Measurements from ENCODE around the gene ATP6V1G1. TPM values are rescaled to one million over a fixed set of nuclear protein-coding genes. Genes with fewer than 3 reads are reported as not detected.
A peak's percentile ranks its signal among the peaks of the same experiment; 100 is the strongest.

Gene ATP6V1G1
- total and polyA plus RNA-seq, 7 experiments from 2014 or later: 86.2 to 372 (median 133) TPM

DNA sequence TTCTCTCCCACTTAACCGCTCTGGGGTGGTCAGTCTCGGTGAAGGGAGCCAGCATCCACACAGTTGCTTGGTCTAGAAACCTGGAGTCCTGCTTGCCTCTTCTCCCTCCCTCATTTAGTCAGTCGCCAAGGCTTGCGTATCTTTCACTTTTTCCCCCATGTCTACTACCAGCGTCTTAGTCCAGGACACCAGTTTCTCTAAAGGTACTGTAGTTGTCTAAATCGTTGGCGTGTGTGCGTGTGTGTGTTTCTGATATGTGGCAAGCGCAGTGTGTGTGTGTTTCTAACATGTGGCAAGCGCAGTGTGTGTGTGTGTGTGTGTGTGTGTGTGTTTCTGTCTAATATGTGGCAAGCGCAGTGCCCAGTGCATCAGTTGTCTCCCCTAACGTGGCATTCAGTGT lies 641 bp downstream of the ATP6V1G1 start:
- peak in 2 of 9 donors; percentile 18 to 28 for DNase-seq
- intact Hi-C loops (cut with micrococcal nuclease): loop anchor here (5.0 to 10.0 kb wide), 4 partner anchors 317 to 1211 kb away; partner anchors contain the start of genes TNFSF8 (in 2 of the 2) and HDHD3 (in 1 of the 2)

DNA sequence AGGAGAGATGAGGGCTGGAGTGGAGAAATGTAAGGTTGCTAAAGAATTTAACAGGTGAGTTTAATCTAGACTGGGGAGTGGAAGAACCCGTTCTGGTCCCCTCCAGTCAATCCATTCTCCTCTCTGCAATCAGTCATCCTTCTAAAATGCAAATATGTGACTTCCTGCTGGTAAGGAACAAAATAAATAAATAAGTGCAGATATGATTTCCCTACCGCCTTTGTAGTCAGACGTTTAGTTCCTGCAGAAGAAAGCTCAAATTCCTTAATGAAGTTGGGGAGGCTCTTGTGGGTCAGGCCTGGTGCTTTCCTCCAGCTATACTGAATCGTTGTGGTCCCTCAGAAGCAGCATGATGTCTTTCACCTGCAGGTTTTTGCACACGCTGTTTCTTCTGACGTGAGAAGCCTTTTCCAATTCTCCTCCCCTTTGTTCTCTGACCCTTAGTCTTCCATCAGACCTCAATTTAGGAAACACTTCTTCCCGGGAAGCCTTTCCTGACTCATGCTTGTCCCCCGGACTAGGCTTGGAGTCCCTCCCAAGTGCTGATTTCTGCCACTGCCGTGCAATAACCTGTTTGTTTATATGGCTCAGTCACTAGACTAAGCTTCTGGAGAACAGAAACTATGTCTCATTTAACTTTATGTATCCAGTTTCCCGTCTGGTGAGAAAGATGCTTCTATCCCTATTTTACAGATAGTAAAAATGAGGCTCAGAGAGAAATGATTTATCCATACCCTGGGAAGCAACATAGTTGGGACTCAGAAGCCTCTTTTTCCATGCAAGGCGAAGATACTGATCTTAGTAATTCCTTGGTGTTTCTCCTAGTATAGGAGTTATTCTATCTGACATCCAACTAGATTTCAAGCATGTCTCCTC lies 1.3 kb downstream of the ATP6V1G1 start:
- peaks cover 50 to 66% (median 61%) of the 10 kb centered on the region in 7 donors for H3K4me1 Mint-ChIP-seq
- peaks cover 0 to 14% (median 11%) of the 10 kb centered on the region in 3 experiments for H3K36me3 ChIP-seq (ENCODE audit: control insufficient read depth in 2 of 3, insufficient read depth in 3 of 3, low read length in 3 of 3)
- DNase-seq (no peak), ATAC-seq (no peak)
- peak overlapping the region; percentile 95 to 99 (median 98) for H3K4me3 Mint-ChIP-seq
- no peaks in the 10 kb centered on the region for H3K27me3 ChIP-seq (ENCODE audit: control insufficient read depth in 2 of 2, insufficient read depth in 2 of 2, low read length in 2 of 2)
- peaks cover 0 to 6% (median 0%) of the 10 kb centered on the region in 5 donors for H3K27me3 Mint-ChIP-seq
- H3K27ac Mint-ChIP-seq: peak overlapping the region; percentile 91 to 100 (median 99)
- H3K36me3 Mint-ChIP-seq: peaks cover 4 to 38% (median 20%) of the 10 kb centered on the region in 5 donors
- intact Hi-C loops (cut with micrococcal nuclease): loop anchor here (5.0 to 10.0 kb wide), 4 partner anchors 316 to 1212 kb away; partner anchors contain the start of genes TNFSF8 (in 2 of the 2) and HDHD3 (in 1 of the 2)
- CTCF ChIA-PET: interaction anchor here (1.1 to 2.5 kb wide), 2 partner anchors 64 to 187 kb away, joined by 3 to 14 read pairs; no protein-coding TSS in a partner anchor
- no peaks in the 10 kb centered on the region for H3K9me3 ChIP-seq (ENCODE audit: control insufficient read depth in 2 of 3, low read length in 3 of 3)
- POLR2A ChIA-PET: interaction anchor here (0.9 to 11.8 kb wide), 9 partner anchors 7 to 202 kb away, joined by 3 to 329 read pairs (median 6); partner anchors contain the start of genes AKNA and TMEM268
- H3K4me1 ChIP-seq (ENCODE audit: control insufficient read depth in 2 of 2, insufficient read depth in 2 of 2, low read length in 2 of 2): peaks cover 45 to 46% of the 10 kb centered on the region in 2 donors
- H3K9me3 Mint-ChIP-seq: peaks cover 0 to 4% (median 0%) of the 10 kb centered on the region in 11 donors
- H3K27ac ChIP-seq (ENCODE audit: low read depth, low read length): peak overlapping the region; percentile 99
- peak overlapping the region; percentile 94 for H3K4me3 ChIP-seq (ENCODE audit: low read length)

More for the DNA sequence above, 641 bp downstream of the ATP6V1G1 start:
- H3K4me1 Mint-ChIP-seq: peaks cover 47 to 59% (median 55%) of the 10 kb centered on the region in 7 donors
- peaks cover 40 to 41% of the 10 kb centered on the region in 2 donors for H3K4me1 ChIP-seq (ENCODE audit: control insufficient read depth in 2 of 2, insufficient read depth in 2 of 2, low read length in 2 of 2)
- H3K36me3 Mint-ChIP-seq: peaks cover 4 to 33% (median 13%) of the 10 kb centered on the region in 5 donors
- peaks cover 0 to 4% (median 0%) of the 10 kb centered on the region in 11 donors for H3K9me3 Mint-ChIP-seq
- no peaks in the 10 kb centered on the region for H3K27me3 ChIP-seq (ENCODE audit: control insufficient read depth in 2 of 2, insufficient read depth in 2 of 2, low read length in 2 of 2)
- ChIA-PET POLR2A (interaction anchor here (0.7 to 11.8 kb wide), 15 partner anchors 8 to 342 kb away, joined by 3 to 329 read pairs (median 5); partner anchors contain the start of genes AKNA, TMEM268, TNFSF8 and WHRN), CTCF (interaction anchor here (0.6 to 2.5 kb wide), 6 partner anchors 25 to 341 kb away, joined by 3 to 14 read pairs (median 5); no protein-coding TSS in a partner anchor)
- H3K27ac Mint-ChIP-seq: peak overlapping the region; percentile 91 to 100 (median 99)
- ATAC-seq: no peak
- peaks cover 0 to 8% (median 6%) of the 10 kb centered on the region in 3 experiments for H3K36me3 ChIP-seq (ENCODE audit: control insufficient read depth in 2 of 3, insufficient read depth in 3 of 3, low read length in 3 of 3)
- H3K27me3 Mint-ChIP-seq: peaks cover 0 to 6% (median 0%) of the 10 kb centered on the region in 5 donors
- H3K4me3 Mint-ChIP-seq: peak overlapping the region; percentile 95 to 99 (median 98)
- peak overlapping the region; percentile 99 for H3K27ac ChIP-seq (ENCODE audit: low read depth, low read length)
- H3K9me3 ChIP-seq (ENCODE audit: control insufficient read depth in 2 of 3, low read length in 3 of 3): no peaks in the 10 kb centered on the region
- H3K4me3 ChIP-seq (ENCODE audit: low read length): peak overlapping the region; percentile 94

DNA sequence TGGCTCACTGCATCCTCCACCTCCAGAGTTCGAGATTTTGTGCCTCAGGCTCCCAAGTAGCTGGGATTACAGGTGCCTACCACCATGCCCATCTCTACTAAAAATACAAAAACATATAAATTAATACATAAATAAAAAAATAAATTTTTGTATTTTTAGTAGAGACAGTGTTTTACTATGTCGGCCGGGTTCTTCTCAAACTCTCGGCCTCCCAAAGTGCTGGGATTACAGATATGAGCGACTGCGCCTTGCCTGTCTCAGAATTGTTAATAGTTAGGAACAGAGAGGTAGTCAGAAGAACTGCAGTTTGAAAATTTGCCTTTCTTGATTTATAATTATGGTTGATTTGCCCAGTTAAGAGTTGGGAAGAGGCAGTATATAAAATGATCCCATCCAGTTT lies 2.8 kb downstream of the ATP6V1G1 start:
- peak overlapping the region; percentile 99 for H3K27ac ChIP-seq (ENCODE audit: low read depth, low read length)
- intact Hi-C loops (cut with micrococcal nuclease): loop anchor here (5.0 kb wide), 2 partner anchors 37 to 103 kb away; no protein-coding TSS in a partner anchor
- ChIA-PET CTCF (no interaction called here), POLR2A (interaction anchor here (1.0 to 11.8 kb wide), 3 partner anchors 22 to 190 kb away, joined by 5 to 329 read pairs (median 71); partner anchors contain the start of gene TMEM268)
- H3K36me3 ChIP-seq (ENCODE audit: control insufficient read depth in 2 of 3, insufficient read depth in 3 of 3, low read length in 3 of 3): peaks cover 6 to 25% (median 16%) of the 10 kb centered on the region in 3 experiments
- H3K9me3 ChIP-seq (ENCODE audit: control insufficient read depth in 2 of 3, low read length in 3 of 3): no peaks in the 10 kb centered on the region
- Mint-ChIP-seq H3K27me3 (peaks cover 0 to 3% (median 0%) of the 10 kb centered on the region in 5 donors), H3K36me3 (peaks cover 4 to 48% (median 31%) of the 10 kb centered on the region in 5 donors), H3K27ac (peak overlapping the region; percentile 49 to 100 (median 85)), H3K4me1 (peaks cover 55 to 79% (median 64%) of the 10 kb centered on the region in 7 donors), H3K9me3 (peaks cover 0 to 4% (median 0%) of the 10 kb centered on the region in 11 donors), H3K4me3 (peak overlapping the region; percentile 22 to 98 (median 80))
- H3K4me1 ChIP-seq (ENCODE audit: control insufficient read depth in 2 of 2, insufficient read depth in 2 of 2, low read length in 2 of 2): peaks cover 45 to 46% of the 10 kb centered on the region in 2 donors
- DNase-seq (no peak), ATAC-seq (no peak)
- no peak overlapping the region for H3K4me3 ChIP-seq (ENCODE audit: low read length)
- no peaks in the 10 kb centered on the region for H3K27me3 ChIP-seq (ENCODE audit: control insufficient read depth in 2 of 2, insufficient read depth in 2 of 2, low read length in 2 of 2)

DNA sequence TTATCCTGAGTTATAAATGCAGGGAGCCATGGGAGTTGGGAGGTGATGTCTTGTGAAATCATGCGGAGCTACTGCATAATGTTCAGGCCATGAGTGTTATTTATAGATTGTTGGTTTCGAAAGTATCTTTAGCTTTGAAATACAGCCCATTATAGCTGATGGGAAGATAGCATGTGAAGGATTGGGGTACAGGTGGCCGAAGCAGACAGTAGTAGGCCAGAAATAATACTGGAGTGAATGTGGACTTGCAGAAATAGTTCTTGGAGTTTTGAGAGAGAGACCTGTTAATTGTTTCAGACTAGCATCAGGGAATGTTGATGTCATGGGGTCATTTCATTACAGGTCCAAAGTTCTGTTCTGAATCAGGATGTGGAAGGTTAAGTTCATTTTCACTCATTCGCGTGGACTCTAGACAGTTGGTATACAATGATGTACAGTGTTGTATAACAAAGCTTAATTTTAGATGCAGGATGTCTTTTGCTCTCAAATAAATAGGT lies 3.8 kb downstream of the ATP6V1G1 start:
- H3K27ac ChIP-seq (ENCODE audit: low read depth, low read length): peak overlapping the region; percentile 70
- POLR2A ChIA-PET: interaction anchor here (0.6 to 11.8 kb wide), 14 partner anchors 8 to 1182 kb away, joined by 3 to 329 read pairs (median 5); partner anchors contain the start of genes AKNA, TMEM268 and WHRN
- intact Hi-C loops (cut with micrococcal nuclease): loop anchor here (5.0 kb wide), 2 partner anchors 36 to 104 kb away; no protein-coding TSS in a partner anchor
- Mint-ChIP-seq H3K9me3 (peaks cover 0 to 4% (median 0%) of the 10 kb centered on the region in 11 donors), H3K27ac (peak overlapping the region; percentile 49 to 100 (median 89)), H3K27me3 (peaks cover 0 to 3% (median 0%) of the 10 kb centered on the region in 5 donors), H3K36me3 (peaks cover 8 to 53% (median 39%) of the 10 kb centered on the region in 5 donors), H3K4me1 (peaks cover 59 to 89% (median 71%) of the 10 kb centered on the region in 7 donors), H3K4me3 (peak overlapping the region; percentile 79 to 98 (median 81))
- peak overlapping the region; percentile 25 for H3K4me3 ChIP-seq (ENCODE audit: low read length)
- no peaks in the 10 kb centered on the region for H3K9me3 ChIP-seq (ENCODE audit: control insufficient read depth in 2 of 3, low read length in 3 of 3)
- no peak for DNase-seq
- peaks cover 6 to 36% (median 18%) of the 10 kb centered on the region in 3 experiments for H3K36me3 ChIP-seq (ENCODE audit: control insufficient read depth in 2 of 3, insufficient read depth in 3 of 3, low read length in 3 of 3)
- no peak for ATAC-seq
- H3K4me1 ChIP-seq (ENCODE audit: control insufficient read depth in 2 of 2, insufficient read depth in 2 of 2, low read length in 2 of 2): peaks cover 46% of the 10 kb centered on the region in 2 donors
- CTCF ChIA-PET: interaction anchor here (0.6 to 3.3 kb wide), 9 partner anchors 9 to 226 kb away, joined by 3 to 97 read pairs (median 10); no protein-coding TSS in a partner anchor
- no peaks in the 10 kb centered on the region for H3K27me3 ChIP-seq (ENCODE audit: control insufficient read depth in 2 of 2, insufficient read depth in 2 of 2, low read length in 2 of 2)

DNA sequence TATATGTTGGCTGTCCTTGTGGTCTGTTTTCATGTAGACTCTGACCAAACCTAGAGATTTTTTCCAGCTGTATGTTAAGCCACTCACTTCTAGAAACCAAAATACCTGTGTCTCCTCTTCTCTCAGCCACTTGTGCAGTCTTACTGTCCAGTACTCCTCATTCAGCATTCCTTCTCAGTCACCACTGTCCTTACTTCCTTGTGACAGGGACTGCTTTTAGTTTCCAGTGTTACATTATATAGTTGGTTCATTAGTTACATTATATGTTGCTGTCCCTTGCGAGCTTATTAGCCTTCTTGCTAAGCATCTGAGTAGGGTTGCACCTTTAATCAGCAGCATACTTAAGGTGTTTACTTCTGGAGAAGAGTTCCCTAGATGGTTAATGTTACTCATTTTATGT lies 4.3 kb downstream of the ATP6V1G1 start:
- Mint-ChIP-seq H3K36me3 (peaks cover 8 to 57% (median 44%) of the 10 kb centered on the region in 5 donors), H3K27ac (peak overlapping the region; percentile 49 to 100 (median 89)), H3K9me3 (peaks cover 0 to 4% (median 0%) of the 10 kb centered on the region in 11 donors), H3K27me3 (peaks cover 0 to 3% (median 0%) of the 10 kb centered on the region in 5 donors), H3K4me3 (peak overlapping the region; percentile 79 to 98 (median 81)), H3K4me1 (peaks cover 63 to 93% (median 75%) of the 10 kb centered on the region in 7 donors)
- H3K36me3 ChIP-seq (ENCODE audit: control insufficient read depth in 2 of 3, insufficient read depth in 3 of 3, low read length in 3 of 3): peaks cover 6 to 40% (median 18%) of the 10 kb centered on the region in 3 experiments
- peaks cover 45 to 51% of the 10 kb centered on the region in 2 donors for H3K4me1 ChIP-seq (ENCODE audit: control insufficient read depth in 2 of 2, insufficient read depth in 2 of 2, low read length in 2 of 2)
- no peaks in the 10 kb centered on the region for H3K9me3 ChIP-seq (ENCODE audit: control insufficient read depth in 2 of 3, low read length in 3 of 3)
- H3K27me3 ChIP-seq (ENCODE audit: control insufficient read depth in 2 of 2, insufficient read depth in 2 of 2, low read length in 2 of 2): no peaks in the 10 kb centered on the region
- CTCF ChIA-PET: interaction anchor here (0.6 to 3.3 kb wide), 23 partner anchors 9 to 227 kb away, joined by 3 to 97 read pairs (median 7); partner anchors contain the start of genes TEX53 and TMEM268
- ATAC-seq: no peak
- H3K27ac ChIP-seq (ENCODE audit: low read depth, low read length): peak overlapping the region; percentile 70
- no peak for DNase-seq
- POLR2A ChIA-PET: interaction anchor here (0.6 to 11.8 kb wide), 17 partner anchors 9 to 1182 kb away, joined by 3 to 329 read pairs (median 5); partner anchors contain the start of genes AKNA, TMEM268 and WHRN
- intact Hi-C loops (cut with micrococcal nuclease): loop anchor here (1.0 to 5.0 kb wide), 9 partner anchors 19 to 194 kb away; partner anchors contain the start of genes TMEM268 (in 1 of the 2) and WHRN (in 1 of the 2)
- H3K4me3 ChIP-seq (ENCODE audit: low read length): peak overlapping the region; percentile 25
